NB4 (cell line): Measurements from ENCODE around the gene RNF220.

Experiments used
- MYC ChIP-seq: IDR thresholded peaks from 2 replicates; pipeline ENCODE4 v1.6.1; 2011; ENCODE audit warnings: low read depth, low read length
- POLR2A ChIP-seq: IDR thresholded peaks from 2 replicates; pipeline ENCODE4 v1.6.1; 2011; ENCODE audit warnings: mild to moderate bottlenecking; ENCODE audit not compliant: insufficient read length; ENCODE audit errors: extremely low read depth
- TF ChIP-seq, protein P1 (sequence below): IDR thresholded peaks from one replicate; pipeline ENCODE4 v1.5.1; 2012; ENCODE audit warnings: low read depth, low read length
- TF ChIP-seq, protein P2 (sequence below): IDR thresholded peaks from 2 replicates; pipeline ENCODE4 v1.6.1; 2011; ENCODE audit warnings: low read depth, low read length

DNA sequence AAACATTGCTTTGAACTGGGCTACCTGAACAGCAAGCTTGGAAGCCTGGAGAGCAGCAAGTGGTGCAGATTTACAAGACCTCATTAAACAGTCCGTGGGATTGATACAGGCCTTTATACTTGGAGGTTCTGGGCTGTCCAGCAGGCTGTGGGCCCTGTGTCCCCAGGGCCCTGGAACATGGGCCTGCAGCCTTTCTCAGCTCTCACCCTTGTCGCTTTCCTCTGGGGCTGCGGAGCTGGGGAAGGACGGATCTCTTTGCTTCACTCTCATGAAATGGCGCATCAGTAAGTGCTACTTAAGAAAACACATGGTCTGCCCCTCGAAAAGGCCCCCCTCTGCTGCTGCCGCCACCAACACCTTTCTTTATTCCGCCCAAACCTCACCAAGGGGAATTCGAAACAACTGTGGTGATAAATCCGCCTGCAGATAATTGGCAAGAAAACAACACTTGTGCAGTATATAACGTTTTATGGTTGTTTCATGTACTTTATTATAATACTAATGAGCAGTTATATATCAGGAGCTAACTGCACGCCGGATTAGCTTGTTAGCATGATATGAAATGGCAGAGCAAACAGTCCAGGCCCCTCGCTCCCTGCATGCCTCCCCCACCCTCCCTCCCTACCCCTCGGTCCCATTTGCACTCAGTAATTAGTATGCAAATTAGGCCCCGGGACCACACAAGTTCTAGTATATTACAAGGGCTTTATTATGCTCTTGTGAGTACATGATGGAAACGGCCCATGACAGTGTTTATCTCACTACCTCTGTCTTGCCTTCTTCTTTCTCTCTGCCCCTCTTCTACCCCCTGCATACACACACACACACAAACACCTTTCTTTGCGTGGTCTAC, 131.5 kb downstream of the RNF220 start:
- TF ChIP-seq, protein P1, sequence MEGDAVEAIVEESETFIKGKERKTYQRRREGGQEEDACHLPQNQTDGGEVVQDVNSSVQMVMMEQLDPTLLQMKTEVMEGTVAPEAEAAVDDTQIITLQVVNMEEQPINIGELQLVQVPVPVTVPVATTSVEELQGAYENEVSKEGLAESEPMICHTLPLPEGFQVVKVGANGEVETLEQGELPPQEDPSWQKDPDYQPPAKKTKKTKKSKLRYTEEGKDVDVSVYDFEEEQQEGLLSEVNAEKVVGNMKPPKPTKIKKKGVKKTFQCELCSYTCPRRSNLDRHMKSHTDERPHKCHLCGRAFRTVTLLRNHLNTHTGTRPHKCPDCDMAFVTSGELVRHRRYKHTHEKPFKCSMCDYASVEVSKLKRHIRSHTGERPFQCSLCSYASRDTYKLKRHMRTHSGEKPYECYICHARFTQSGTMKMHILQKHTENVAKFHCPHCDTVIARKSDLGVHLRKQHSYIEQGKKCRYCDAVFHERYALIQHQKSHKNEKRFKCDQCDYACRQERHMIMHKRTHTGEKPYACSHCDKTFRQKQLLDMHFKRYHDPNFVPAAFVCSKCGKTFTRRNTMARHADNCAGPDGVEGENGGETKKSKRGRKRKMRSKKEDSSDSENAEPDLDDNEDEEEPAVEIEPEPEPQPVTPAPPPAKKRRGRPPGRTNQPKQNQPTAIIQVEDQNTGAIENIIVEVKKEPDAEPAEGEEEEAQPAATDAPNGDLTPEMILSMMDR = no peak
- TF ChIP-seq POLR2A = no peak
- TF ChIP-seq MYC = no peak
- TF ChIP-seq, protein P2, sequence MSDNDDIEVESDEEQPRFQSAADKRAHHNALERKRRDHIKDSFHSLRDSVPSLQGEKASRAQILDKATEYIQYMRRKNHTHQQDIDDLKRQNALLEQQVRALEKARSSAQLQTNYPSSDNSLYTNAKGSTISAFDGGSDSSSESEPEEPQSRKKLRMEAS = no peak
